GDM1 (cell line): ENCODE data around the gene IRF9.

Source experiments
- DNase-seq: peaks from one replicate; lab custom pipeline; 2025; lab: John Stamatoyannopoulos, UW

Gene IRF9

DNA sequence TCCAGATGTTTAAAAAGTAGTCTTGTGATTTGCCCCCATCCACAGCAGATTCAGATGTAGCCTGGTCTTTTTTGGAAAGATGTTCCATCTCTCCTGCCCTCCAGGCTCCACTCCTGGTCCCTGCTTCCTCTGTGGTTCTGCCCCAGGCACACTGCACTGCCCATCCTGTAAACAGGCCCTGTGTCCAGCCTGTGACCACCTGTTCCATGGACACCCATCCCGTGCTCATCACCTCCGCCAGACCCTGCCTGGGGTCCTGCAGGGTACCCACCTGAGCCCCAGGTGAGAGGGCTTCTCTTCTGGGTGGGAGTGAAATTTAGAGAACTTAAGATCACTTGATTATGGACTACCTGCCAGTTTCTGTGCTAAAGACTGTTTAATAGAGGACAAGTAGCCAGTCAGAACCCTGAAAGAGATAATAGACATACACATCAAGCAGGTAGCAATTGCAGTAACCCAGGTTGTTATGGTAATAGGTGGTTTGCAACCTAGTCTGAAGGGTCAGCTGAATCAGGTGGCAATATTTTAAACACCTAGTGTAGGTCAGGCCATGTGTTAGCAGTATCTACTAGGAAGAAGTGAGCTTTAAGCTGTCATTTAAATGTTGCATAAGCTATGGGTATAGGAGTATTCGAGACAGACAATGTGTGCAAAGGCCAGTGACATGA lies 11.6 kb upstream of the IRF9 start:
- DNase-seq, result no peak

DNA sequence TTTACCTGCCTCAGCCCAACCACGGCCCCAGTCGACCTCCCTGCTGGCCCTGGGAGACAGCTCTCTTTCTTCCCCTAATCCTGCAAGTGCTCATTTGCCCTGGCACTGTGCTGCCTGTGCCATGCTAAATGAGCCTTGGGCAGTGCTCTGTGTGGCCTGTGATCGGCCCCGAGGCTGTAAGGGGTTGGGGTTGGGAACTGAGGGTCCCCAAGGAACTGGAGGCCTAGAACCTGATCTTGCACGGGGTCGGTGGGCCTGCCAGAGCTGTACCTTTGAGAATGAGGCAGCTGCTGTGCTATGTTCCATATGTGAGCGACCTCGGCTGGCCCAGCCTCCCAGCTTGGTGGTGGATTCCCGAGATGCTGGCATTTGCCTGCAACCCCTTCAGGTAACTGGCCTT lies 11.0 kb upstream of the IRF9 start:
- no peak for DNase-seq

DNA sequence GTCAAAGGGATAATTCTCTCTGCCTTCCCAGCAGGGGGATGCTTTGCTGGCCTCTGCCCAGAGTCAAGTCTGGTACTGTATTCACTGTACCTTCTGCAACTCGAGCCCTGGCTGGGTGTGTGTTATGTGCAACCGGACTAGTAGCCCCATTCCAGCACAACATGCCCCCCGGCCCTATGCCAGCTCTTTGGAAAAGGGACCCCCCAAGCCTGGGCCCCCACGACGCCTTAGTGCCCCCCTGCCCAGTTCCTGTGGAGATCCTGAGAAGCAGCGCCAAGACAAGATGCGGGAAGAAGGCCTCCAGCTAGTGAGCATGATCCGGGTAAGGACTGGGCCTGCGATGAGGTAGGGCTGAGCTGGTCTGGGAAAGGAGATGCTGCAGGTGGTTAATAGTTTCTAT lies 10.5 kb upstream of the IRF9 start:
- DNase-seq, result no peak

- DNase-seq, result no peak
Measured at GRCh38 chr14:24150993-24151392, 10.1 kb upstream of the IRF9 start.

GRCh38 chr14:24151404-24152080 lies 9.5 kb upstream of the IRF9 start:
- no peak for DNase-seq

GRCh38 chr14:24155100-24155499 lies 6.0 kb upstream of the IRF9 start:
- DNase-seq, result no peak

- no peak for DNase-seq
Measured at GRCh38 chr14:24156840-24157239, 4.2 kb upstream of the IRF9 start.

DNA sequence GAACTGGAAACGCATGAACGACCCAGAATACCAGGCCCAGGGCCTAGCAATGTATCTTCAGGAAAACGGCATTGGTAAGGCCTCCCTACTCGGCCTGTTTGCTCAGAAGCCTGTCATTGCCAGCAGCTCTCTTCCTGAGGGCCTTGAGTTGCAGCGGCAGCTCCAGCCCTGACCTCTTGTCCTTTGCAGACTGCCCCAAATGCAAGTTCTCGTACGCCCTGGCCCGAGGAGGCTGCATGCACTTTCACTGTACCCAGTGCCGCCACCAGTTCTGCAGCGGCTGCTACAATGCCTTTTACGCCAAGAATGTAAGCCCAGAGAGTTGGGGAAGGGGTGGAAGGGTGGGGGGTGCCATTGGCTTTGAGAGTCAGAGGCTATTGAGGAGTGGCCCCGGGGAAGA lies 3.7 kb upstream of the IRF9 start:
- no peak for DNase-seq

DNA sequence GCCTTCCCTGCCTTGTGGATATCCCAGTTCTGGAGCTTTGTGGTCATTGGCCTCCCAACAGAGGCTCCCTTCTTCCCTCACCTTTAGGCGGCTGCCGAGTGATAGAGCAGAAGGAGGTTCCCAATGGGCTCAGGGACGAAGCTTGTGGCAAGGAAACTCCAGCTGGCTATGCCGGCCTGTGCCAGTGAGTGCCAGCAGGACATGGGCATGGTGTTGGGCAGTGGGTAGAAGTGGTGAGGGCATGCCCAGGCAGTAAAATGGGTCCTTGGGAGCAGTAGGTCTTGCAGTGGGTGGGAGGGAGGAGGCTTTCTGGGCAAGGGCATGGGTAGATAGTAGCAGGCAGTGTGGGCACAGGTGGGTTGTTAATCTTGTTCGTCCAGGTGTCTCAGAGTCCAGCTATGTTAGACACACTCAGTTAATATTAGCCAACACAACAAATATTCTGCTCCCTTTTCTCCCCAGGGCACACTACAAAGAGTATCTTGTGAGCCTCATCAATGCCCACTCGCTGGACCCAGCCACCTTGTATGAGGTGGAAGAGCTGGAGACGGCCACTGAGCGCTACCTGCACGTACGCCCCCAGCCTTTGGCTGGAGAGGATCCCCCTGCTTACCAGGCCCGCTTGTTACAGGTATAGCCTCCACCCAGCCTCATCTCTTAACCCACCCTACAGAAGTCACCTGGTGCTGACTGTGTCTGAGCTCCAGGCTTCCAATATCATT lies 1.1 kb upstream of the IRF9 start:
- no peak for DNase-seq

- DNase-seq, result no peak
Measured at GRCh38 chr14:24160499-24160849, 591 bp upstream of the IRF9 start.

DNA sequence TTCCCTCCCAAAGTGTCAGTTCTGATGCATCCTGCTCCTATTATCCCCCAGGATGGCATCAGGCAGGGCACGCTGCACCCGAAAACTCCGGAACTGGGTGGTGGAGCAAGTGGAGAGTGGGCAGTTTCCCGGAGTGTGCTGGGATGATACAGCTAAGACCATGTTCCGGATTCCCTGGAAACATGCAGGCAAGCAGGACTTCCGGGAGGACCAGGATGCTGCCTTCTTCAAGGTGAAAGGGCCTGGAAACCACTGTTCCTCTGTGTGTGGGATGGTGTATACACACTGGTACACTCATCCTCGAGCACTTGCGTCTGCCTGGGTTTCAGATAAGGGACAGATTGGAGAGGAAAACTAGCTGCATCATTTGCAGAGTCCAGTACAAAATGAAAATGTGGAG lies 1.0 kb downstream of the IRF9 start:
- no peak for DNase-seq

DNA sequence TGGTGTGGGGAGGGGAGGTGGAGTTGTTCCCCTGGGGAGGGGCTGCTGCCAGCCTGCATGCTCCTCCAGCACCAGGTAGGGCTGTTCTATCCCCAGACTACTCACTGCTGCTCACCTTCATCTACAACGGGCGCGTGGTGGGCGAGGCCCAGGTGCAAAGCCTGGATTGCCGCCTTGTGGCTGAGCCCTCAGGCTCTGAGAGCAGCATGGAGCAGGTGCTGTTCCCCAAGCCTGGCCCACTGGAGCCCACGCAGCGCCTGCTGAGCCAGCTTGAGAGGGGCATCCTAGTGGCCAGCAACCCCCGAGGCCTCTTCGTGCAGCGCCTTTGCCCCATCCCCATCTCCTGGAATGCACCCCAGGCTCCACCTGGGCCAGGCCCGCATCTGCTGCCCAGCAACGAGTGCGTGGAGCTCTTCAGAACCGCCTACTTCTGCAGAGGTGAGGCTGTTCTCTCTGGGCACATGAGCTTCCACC lies 3.5 kb downstream of the IRF9 start:
- no peak for DNase-seq

- DNase-seq, result no peak
Measured at GRCh38 chr14:24165785-24166184, 4.7 kb downstream of the IRF9 start.

DNA sequence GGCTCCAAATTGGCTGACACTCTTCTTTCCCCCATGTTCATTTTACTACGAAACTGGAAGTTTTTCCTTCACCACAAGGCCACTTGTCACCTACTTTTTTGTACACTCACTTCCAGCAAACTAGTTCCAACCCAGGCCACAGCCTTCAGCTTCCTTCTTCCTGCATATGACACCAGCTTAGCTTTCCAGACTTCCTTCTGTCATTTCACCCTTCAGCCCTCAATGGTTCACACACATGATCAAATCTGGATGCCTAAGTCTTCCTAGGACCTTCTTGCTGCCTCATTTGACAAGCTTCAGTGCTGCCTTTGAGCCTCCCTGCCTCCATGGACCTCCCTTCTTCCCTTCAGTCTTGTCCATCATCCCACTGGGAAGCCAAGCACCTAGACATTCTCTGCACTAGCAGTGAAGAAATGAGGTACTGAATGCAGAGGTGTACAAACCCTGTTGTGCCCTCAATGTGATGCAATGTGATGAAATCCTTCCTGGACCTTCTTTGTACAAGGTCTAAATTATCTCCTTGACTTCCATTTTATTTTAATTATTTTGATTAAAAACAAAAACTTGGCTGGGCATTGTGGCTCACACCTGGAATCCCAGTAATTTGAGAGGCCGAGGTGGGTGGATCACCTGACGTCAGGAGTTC lies 6.5 kb downstream of the IRF9 start:
- DNase-seq, result no peak

GRCh38 chr14:24171422-24172260 lies 10.6 kb downstream of the IRF9 start, which contains the start of gene REC8:
TSS of gene REC8 (plus strand) at chr14:24172080. CDS start at chr14:24172553, 473 bp downstream.
- no peak for DNase-seq

DNA sequence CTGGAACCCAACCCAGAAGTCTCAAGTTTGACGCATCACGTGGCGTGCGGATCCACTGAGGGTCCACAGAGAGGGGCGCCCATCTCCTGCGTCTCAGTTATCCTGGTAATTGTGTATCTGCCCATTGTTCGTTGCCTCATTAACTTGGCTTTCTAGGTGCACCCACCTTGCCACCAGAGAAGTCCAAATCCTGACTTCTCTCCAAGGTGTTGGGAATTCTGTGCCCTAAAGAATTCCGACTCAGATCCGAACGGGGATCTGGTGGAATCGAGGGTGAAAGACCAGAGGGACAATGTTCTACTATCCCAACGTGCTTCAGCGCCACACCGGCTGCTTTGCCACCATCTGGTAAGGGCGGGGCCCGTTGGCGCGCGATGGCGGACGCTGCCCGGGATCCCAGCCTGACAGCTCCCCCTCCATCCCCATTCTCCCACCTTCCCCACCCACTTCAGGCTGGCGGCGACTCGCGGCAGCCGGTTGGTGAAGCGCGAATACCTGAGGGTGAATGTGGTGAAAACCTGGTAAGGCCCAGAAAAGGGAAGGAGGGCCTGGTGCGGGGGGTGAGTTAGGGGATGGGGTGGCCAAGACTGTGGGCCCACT lies 11.3 kb downstream of the IRF9 start:
- DNase-seq, result no peak

GRCh38 chr14:24172871-24173281 lies 11.8 kb downstream of the IRF9 start:
- DNase-seq, result no peak

- DNase-seq, result no peak
Measured at GRCh38 chr14:24176599-24176998, 15.5 kb downstream of the IRF9 start.

GRCh38 chr14:24177041-24177825 lies 16.2 kb downstream of the IRF9 start:
- no peak for DNase-seq

- DNase-seq, result no peak
Measured at GRCh38 chr14:24177891-24178290, 16.8 kb downstream of the IRF9 start.
